AG10803 (cell line): ENCODE measurements around the gene ZNF652.
"Not testable (repeated sequence)": the region's sequence is repeated elsewhere in the genome, so short reads cannot be mapped to it uniquely, and the experiment has no call there.

Experiments used
- DNase-seq: peaks from one replicate; pipeline ENCODE4 v3.0.0; 2010; ENCODE audit warnings: low read depth
- H3K4me3 ChIP-seq: 2 replicates; pipeline ENCODE4 v1.5.1; 2011; ENCODE audit warnings: mild to moderate bottlenecking, low read length, control low read depth
- CTCF ChIP-seq: conservative IDR thresholded peaks from 2 replicates; pipeline ENCODE4 v1.5.1; 2011; ENCODE audit warnings: mild to moderate bottlenecking, low read length, control low read depth, inconsistent platforms

The ZNF652 gene

DNA sequence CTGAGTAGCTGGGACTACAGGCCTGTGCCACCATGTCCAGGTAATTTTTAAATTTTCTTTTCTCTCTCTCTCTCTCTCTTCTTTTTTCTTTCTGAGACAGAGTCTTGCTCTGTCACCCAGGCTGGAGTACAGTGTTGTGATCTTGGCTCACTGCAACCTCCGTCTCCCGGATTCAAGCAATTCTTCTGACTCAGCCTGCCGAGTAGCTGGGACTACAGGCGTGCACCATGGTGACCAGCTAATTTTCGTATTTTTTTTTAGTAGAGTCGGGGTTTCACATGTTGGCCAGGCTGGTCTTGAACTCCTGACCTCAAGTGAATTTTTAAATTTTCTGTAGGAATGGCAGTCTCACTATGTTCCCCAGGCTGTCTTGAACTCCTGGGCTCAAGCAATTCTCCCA is 11.1 kb upstream of the ZNF652 start:
- H3K4me3 ChIP-seq, result no peak overlapping the region
- no peak for DNase-seq
- no peak for TF ChIP-seq CTCF

GRCh38 chr17:49372425-49372824 is 10.4 kb upstream of the ZNF652 start:
- no peak overlapping the region for H3K4me3 ChIP-seq
- no peak for DNase-seq
- no peak for TF ChIP-seq CTCF

GRCh38 chr17:49370971-49371834 is 9.2 kb upstream of the ZNF652 start:
- no peak for DNase-seq

GRCh38 chr17:49369760-49370159 is 7.7 kb upstream of the ZNF652 start:
- DNase-seq, result no peak
- no peak overlapping the region for H3K4me3 ChIP-seq
- no peak for TF ChIP-seq CTCF

More at GRCh38 chr17:49370971-49371834, 9.2 kb upstream of the ZNF652 start:
- H3K4me3 ChIP-seq, result no peak overlapping the region
- no peak for TF ChIP-seq CTCF

DNA sequence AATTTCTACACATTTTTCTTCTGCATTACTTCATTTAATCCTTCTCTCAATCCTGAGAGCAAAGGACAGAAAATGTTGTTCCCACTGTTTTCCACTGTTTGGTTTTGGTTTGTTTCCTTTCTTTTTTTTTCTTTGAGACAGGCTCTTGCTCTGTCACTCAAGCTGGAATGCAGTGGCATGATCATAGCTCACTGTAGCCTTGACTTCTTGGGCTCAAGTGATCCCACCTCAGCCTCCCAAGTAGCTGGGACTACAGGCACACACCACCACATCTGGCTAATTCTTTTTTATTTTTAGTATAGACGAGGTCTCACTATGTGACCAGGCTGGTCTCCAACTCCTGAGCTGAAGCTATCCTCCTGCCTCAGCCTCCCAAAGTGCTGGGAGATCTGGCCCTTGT is 7.0 kb upstream of the ZNF652 start:
- no peak for DNase-seq
- no peak for TF ChIP-seq CTCF
- no peak overlapping the region for H3K4me3 ChIP-seq

DNA sequence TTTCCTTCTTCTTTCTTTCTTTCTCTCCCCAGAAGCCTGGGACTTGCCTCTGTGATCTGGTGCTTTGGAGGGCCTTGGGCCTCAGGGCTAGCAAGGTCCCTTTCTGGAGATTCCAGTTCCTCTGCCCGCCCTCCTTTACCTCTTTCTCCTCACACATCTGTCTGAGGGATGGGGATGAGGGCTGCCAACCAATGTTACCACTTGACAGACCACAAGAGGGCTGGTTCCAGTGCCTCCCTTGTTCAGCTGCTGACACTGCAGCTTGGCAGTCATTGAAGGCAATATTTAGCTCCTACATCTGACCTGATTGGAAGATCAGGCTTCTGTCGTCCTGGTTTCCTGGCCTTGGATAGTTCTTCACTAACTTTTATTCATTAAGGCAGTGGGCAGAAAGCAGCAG is 3.6 kb upstream of the ZNF652 start:
- peak; percentile 33 for TF ChIP-seq CTCF
- no peak overlapping the region for H3K4me3 ChIP-seq
- DNase-seq, result peak; percentile 33

- H3K4me3 ChIP-seq, DNase-seq: not testable (repeated sequence)
Measured at GRCh38 chr17:49365126-49365525, 3.1 kb upstream of the ZNF652 start.
